ENCODE data around the gene CSTB. TPM values are rescaled to one million over a fixed set of nuclear protein-coding genes. Genes with fewer than 3 reads are reported as not detected.

The CSTB gene
- total and polyA plus RNA-seq, 8 donors = 0.58 to 403 (median 25.5) TPM

Small RNA genes within 50 kb of the gene (small RNA-seq; reads per million reads assigned to genes)
- 0 reads per million in 4 donors for gene AP001052.1

Other genes with a start within 250 kb of the CSTB start
- 1 to 10 TPM in 1 of 5 donors, under 1 TPM in 1, not detected in 3; 0.58 to 1.5 TPM for gene HSF2BP, start 116.8 kb downstream of the CSTB start, total RNA-seq
- under 1 TPM; 0.23 to 0.31 (median 0.25) TPM for gene HSF2BP, start 116.8 kb downstream of the CSTB start, polyA plus RNA-seq
- 10 to 100 TPM in 4 of 5 donors, 1 to 10 TPM in 1; 6.4 to 23.6 (median 14.9) TPM for gene RRP1B, start 116.7 kb downstream of the CSTB start, total RNA-seq
- gene RRP1B, start 116.7 kb downstream of the CSTB start, polyA plus RNA-seq = 1 to 10 TPM; 4.0 to 6.3 (median 6.2) TPM
- 100 to 1,000 TPM in 1 of 5 donors, 10 to 100 TPM in 4; 41.9 to 139 (median 57.5) TPM for gene PDXK, start 57.2 kb downstream of the CSTB start, total RNA-seq
- 10 to 100 TPM; 36.7 to 53.1 (median 51.5) TPM for gene PDXK, start 57.2 kb downstream of the CSTB start, polyA plus RNA-seq
- gene RRP1, start 13.3 kb upstream of the CSTB start, total RNA-seq = 10 to 100 TPM; 11.9 to 25.6 (median 18.2) TPM
- 10 to 100 TPM; 10.6 to 17.2 (median 15.6) TPM for gene RRP1, start 13.3 kb upstream of the CSTB start, polyA plus RNA-seq
- 10 to 100 TPM; 35.0 to 83.1 (median 41.5) TPM for gene AGPAT3, start 88.9 kb upstream of the CSTB start, total RNA-seq
- 10 to 100 TPM in 2 of 3 donors, 1 to 10 TPM in 1; 9.9 to 16.1 (median 10.4) TPM for gene AGPAT3, start 88.9 kb upstream of the CSTB start, polyA plus RNA-seq
- 10 to 100 TPM; 14.6 to 88.1 (median 46.9) TPM for gene TRAPPC10, start 236.0 kb upstream of the CSTB start, total RNA-seq
- gene TRAPPC10, start 236.0 kb upstream of the CSTB start, polyA plus RNA-seq = 1 to 10 TPM; 3.7 to 7.3 (median 6.0) TPM

Data from stomach (tissue), 8 donors.